Psoas muscle (tissue), 8 donors: ENCODE results near the gene IGF1R. TPM values are rescaled to one million over a fixed set of nuclear protein-coding genes. Genes with fewer than 3 reads are reported as not detected.

Source experiments
- ATAC-seq, 4 donors: fragments of 200-7000 bp; cut with Tn5 transposase; one replicate each; pipeline ENCODE4 v1.9.1; 2020; ENCODE audit warnings: moderate library complexity in 3 of 4, mild to moderate bottlenecking in 2 of 4
- DNase-seq, 2 donors: peaks; one replicate each; pipeline ENCODE4 v3.0.0-alpha.2; 2020
- H3K27ac ChIP-seq: fragments of 200-600 bp; one replicate; pipeline ENCODE4 v1.8.0; 2022
- H3K27me3 ChIP-seq, 3 donors: fragments of 200-600 bp in 1 of 3; one replicate each; pipeline versions ENCODE4 v1.6.1 to v1.8.0; 2013 to 2022; ENCODE audit warnings: low read length in 2 of 3, mild to moderate bottlenecking in 2 of 3, moderate library complexity in 1 of 3; ENCODE audit not compliant: insufficient read depth in 3 of 3
- H3K36me3 ChIP-seq, 2 donors: fragments of 200-600 bp in 1 of 2; one replicate each; pipeline versions ENCODE4 v1.6.1 to v1.8.0; 2013 to 2022; ENCODE audit warnings: low read depth in 1 of 2, mild to moderate bottlenecking in 1 of 2, moderate library complexity in 1 of 2; ENCODE audit not compliant: insufficient read depth in 1 of 2
- H3K4me1 ChIP-seq: fragments of 200-600 bp; one replicate; pipeline ENCODE4 v1.8.0; 2022
- H3K4me3 ChIP-seq: fragments of 200-600 bp; one replicate; pipeline ENCODE4 v1.8.0; 2022; ENCODE audit warnings: mild to moderate bottlenecking
- H3K9me3 ChIP-seq: fragments of 200-600 bp; one replicate; pipeline ENCODE4 v1.8.0; 2022
- CTCF ChIP-seq: fragments of 200-600 bp; IDR thresholded peaks from one replicate; pipeline ENCODE4 v1.8.0; 2022; ENCODE audit warnings: antibody characterized with exemption
- WGBS, 3 donors: extraction: QIAGEN DNeasy Blood & Tissue Kit; methylation state at CpG; one replicate each; pipeline versions ENCODE4 v1.1.6 to v1.1.7; 2013; 5-methylcytosine and 5-hydroxymethylcytosine counted together
- intact Hi-C, 2 donors: fragments of 100-400 bp; cut with DNase I; formaldehyde crosslinking; loops; one replicate each; pipeline versions ENCODE4 v1.11.0 to v1.14.2; 2022
- polyA plus RNA-seq, 3 donors: library from polyadenylated mRNA; stranded (reverse); fragments of 200-250 nt; gene quantifications; one replicate each; pipeline ENCODE4 v1.2.3, GENCODE V29; 2013
- total RNA-seq, 4 donors: library from RNA; stranded (reverse); fragmentation: NEBNext Ultra II Directional in 2 of 4; extraction: Animal tissue kit (Norgen Biotek cat#: 25700) in 2 of 4; gene quantifications; one replicate each; pipeline versions ENCODE4 v1.2.1 to v1.2.4, GENCODE V29; 2021 to 2023
- donor health status: healthy with polysubstance abuse.
- donor health status: DM: no; HTN: no; CAD: no; lungs with moderate emphysema.
- donor health status: Bipolar disorder and iron deficiency.
- donor health status: healthy.
- donor health status: DM: yes; HTN: yes; CAD: no.
- donor health status: DM: no; HTN: no; CAD: no.
- donor health status: DM: no; HTN: no; CAD: no.
- donor health status: DM: yes; HTN: yes; CAD: no.

IGF1R gene
- total and polyA plus RNA-seq, 7 donors = 2.1 to 20.4 (median 12.0) TPM

DNA sequence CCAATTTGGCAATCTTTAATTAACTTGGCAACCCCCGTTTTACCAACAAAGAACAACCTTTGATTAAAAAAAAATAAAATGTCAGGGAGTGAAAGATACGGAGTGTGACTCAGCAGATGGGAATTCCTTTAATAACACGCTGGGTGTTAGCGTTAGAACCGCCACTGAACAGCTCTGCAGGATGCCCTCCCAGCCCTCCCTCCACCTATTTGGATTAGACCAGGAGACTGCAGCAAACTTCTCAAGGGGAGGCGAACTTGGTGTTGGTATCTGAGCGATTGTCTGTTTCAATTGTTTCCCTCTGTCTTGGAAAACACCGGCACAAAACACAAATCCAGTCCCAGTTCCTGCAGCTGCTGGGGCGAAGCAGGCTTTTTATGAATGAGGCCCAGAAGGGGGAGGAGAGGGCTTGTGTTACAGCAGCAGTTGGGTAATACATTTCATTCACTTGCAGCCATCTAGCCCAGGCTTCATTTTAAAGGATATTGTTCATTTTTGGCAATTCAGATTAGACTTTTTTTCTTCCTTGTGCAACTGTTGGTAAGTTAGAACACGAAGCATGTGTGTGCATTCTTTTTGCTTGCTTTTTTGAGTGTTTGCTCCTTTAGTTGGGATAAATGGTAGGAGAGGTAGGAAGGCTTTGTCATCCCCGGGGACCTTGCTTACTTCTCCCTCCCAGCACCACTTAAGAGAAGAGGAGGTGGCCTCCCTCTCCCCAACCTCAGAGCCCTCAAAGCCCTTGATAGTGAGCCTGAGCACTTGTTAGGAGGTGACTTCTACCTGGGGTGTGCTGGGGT lies 152.3 kb downstream of the IGF1R start:
- ATAC-seq (peak; percentile 79 to 89 (median 80)), DNase-seq (peak; percentile 27 to 58)
- peak overlapping the region; percentile 46 for H3K4me3 ChIP-seq
- H3K36me3 ChIP-seq = no peaks in the 10 kb centered on the region
- intact Hi-C loops = no loop called here
- H3K27ac ChIP-seq = peak overlapping the region; percentile 64
- WGBS, 3 donors = 4 to 8% (median 7%) methylated on average over 11 of the region's 11 CpGs
- TF ChIP-seq CTCF = no peak
- no peaks in the 10 kb centered on the region for H3K9me3 ChIP-seq
- no peaks in the 10 kb centered on the region for H3K27me3 ChIP-seq
- peaks cover 32% of the 10 kb centered on the region for H3K4me1 ChIP-seq

GRCh38 chr15:98801234-98801561 lies 152.9 kb downstream of the IGF1R start:
- Histone ChIP-seq H3K9me3 (no peaks in the 10 kb centered on the region), H3K4me1 (peaks cover 32% of the 10 kb centered on the region), H3K27ac (no peak overlapping the region), H3K27me3 (no peaks in the 10 kb centered on the region), H3K4me3 (no peak overlapping the region), H3K36me3 (no peaks in the 10 kb centered on the region)
- no peak for DNase-seq
- intact Hi-C loops = no loop called here
- ATAC-seq = no peak
- WGBS, 3 donors = 61 to 63% (median 62%) methylated on average over 6 of the region's 6 CpGs
- TF ChIP-seq CTCF = no peak

- Histone ChIP-seq H3K4me3 (no peak overlapping the region), H3K27me3 (no peaks in the 10 kb centered on the region), H3K9me3 (no peaks in the 10 kb centered on the region), H3K27ac (no peak overlapping the region), H3K4me1 (peaks cover 38% of the 10 kb centered on the region), H3K36me3 (no peaks in the 10 kb centered on the region)
- ATAC-seq = no peak
- TF ChIP-seq CTCF = no peak
- WGBS, 3 donors = 95 to 97% (median 97%) methylated on average over 6 of the region's 6 CpGs
- intact Hi-C loops = no loop called here
- no peak for DNase-seq
Observed at GRCh38 chr15:98802187-98802586, 153.8 kb downstream of the IGF1R start.

GRCh38 chr15:98803228-98804056 lies 155.1 kb downstream of the IGF1R start:
- DNase-seq = no peak
- peaks cover 42% of the 10 kb centered on the region for H3K4me1 ChIP-seq

More at GRCh38 chr15:98803228-98804056, 155.1 kb downstream of the IGF1R start:
- Histone ChIP-seq H3K9me3 (no peaks in the 10 kb centered on the region), H3K36me3 (no peaks in the 10 kb centered on the region), H3K4me3 (no peak overlapping the region), H3K27ac (no peak overlapping the region), H3K27me3 (no peaks in the 10 kb centered on the region)
- intact Hi-C loops = no loop called here
- ATAC-seq = no peak
- no peak for TF ChIP-seq CTCF
- 92 to 96% (median 96%) methylated on average over 14 of the region's 14 CpGs for WGBS, 3 donors
